HL-60 (cell line): ENCODE data around the gene USH1C.

Source experiments
- DNase-seq, 2 experiments: peaks; one replicate each; pipeline ENCODE4 v3.0.0-alpha.2; 2010 to 2020; ENCODE audit warnings: low read depth in 1 of 2, low spot score in 1 of 2
- H3K27ac ChIP-seq: fragments of 250-450 bp; sonication (Bioruptor Pico); replicated peaks from 2 replicates; pipeline ENCODE4 v1.5.1; 2020; ENCODE audit warnings: mild to moderate bottlenecking, moderate library complexity
- H3K27me3 ChIP-seq: fragments of 250-450 bp; sonication (Bioruptor Pico); 2 replicates; pipeline ENCODE4 v1.5.1; 2021; ENCODE audit warnings: mild to moderate bottlenecking, moderate library complexity; ENCODE audit not compliant: insufficient read depth, poor library complexity, severe bottlenecking
- H3K4me3 ChIP-seq: replicated peaks from 2 replicates; pipeline ENCODE4 v1.5.1; 2011; ENCODE audit warnings: mild to moderate bottlenecking, control low read depth, low read length; ENCODE audit not compliant: insufficient read depth
- GABPA ChIP-seq: IDR thresholded peaks from 2 replicates; pipeline ENCODE4 v1.6.1; 2012; ENCODE audit warnings: low read depth
- POLR2AphosphoS5 ChIP-seq: IDR thresholded peaks from 2 replicates; pipeline ENCODE4 v1.6.1; 2012; ENCODE audit warnings: low read depth
- SPI1 ChIP-seq: IDR thresholded peaks from 2 replicates; pipeline ENCODE4 v1.6.1; 2012; ENCODE audit warnings: low read depth, mild to moderate bottlenecking, borderline replicate concordance
- TF ChIP-seq, protein P1 (sequence below): IDR thresholded peaks from 2 replicates; pipeline ENCODE4 v1.6.1; 2012; ENCODE audit warnings: low read depth; ENCODE audit not compliant: insufficient replicate concordance
- TF ChIP-seq, protein P2 (sequence below): IDR thresholded peaks from one replicate; pipeline ENCODE4 v1.5.1; 2011; ENCODE audit warnings: low read length, control low read depth, inconsistent platforms; ENCODE audit not compliant: insufficient read depth

Gene USH1C

DNA sequence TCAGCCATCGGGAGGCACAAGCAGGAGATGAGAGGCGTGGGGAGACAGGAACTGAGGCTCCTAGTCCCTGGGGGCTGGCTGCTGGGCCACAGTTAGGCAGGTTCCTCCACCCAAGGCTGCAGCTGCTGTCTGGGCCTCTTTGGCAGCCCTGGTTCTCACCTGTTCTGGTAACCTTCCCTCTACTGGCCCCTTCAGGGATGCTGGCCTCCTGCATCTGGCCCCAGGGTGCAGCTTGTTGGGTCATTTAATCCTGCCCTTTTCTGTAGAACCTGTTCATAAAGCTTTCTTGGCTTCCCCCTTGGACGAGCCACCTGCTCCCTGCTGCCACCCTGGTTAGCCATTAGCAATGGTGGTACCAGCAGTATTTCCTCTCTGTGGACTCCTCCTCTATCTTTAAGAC, 5.5 kb downstream of the USH1C start:
- TF ChIP-seq GABPA (no peak), SPI1 (no peak), POLR2AphosphoS5 (no peak)
- TF ChIP-seq, protein P1, sequence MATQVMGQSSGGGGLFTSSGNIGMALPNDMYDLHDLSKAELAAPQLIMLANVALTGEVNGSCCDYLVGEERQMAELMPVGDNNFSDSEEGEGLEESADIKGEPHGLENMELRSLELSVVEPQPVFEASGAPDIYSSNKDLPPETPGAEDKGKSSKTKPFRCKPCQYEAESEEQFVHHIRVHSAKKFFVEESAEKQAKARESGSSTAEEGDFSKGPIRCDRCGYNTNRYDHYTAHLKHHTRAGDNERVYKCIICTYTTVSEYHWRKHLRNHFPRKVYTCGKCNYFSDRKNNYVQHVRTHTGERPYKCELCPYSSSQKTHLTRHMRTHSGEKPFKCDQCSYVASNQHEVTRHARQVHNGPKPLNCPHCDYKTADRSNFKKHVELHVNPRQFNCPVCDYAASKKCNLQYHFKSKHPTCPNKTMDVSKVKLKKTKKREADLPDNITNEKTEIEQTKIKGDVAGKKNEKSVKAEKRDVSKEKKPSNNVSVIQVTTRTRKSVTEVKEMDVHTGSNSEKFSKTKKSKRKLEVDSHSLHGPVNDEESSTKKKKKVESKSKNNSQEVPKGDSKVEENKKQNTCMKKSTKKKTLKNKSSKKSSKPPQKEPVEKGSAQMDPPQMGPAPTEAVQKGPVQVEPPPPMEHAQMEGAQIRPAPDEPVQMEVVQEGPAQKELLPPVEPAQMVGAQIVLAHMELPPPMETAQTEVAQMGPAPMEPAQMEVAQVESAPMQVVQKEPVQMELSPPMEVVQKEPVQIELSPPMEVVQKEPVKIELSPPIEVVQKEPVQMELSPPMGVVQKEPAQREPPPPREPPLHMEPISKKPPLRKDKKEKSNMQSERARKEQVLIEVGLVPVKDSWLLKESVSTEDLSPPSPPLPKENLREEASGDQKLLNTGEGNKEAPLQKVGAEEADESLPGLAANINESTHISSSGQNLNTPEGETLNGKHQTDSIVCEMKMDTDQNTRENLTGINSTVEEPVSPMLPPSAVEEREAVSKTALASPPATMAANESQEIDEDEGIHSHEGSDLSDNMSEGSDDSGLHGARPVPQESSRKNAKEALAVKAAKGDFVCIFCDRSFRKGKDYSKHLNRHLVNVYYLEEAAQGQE = no peak
- TF ChIP-seq, protein P2, sequence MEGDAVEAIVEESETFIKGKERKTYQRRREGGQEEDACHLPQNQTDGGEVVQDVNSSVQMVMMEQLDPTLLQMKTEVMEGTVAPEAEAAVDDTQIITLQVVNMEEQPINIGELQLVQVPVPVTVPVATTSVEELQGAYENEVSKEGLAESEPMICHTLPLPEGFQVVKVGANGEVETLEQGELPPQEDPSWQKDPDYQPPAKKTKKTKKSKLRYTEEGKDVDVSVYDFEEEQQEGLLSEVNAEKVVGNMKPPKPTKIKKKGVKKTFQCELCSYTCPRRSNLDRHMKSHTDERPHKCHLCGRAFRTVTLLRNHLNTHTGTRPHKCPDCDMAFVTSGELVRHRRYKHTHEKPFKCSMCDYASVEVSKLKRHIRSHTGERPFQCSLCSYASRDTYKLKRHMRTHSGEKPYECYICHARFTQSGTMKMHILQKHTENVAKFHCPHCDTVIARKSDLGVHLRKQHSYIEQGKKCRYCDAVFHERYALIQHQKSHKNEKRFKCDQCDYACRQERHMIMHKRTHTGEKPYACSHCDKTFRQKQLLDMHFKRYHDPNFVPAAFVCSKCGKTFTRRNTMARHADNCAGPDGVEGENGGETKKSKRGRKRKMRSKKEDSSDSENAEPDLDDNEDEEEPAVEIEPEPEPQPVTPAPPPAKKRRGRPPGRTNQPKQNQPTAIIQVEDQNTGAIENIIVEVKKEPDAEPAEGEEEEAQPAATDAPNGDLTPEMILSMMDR = no peak
- Histone ChIP-seq H3K27me3 (peaks cover 12% of the 10 kb centered on the region), H3K4me3 (no peak overlapping the region), H3K27ac (no peak overlapping the region)
- no peak for DNase-seq

DNA sequence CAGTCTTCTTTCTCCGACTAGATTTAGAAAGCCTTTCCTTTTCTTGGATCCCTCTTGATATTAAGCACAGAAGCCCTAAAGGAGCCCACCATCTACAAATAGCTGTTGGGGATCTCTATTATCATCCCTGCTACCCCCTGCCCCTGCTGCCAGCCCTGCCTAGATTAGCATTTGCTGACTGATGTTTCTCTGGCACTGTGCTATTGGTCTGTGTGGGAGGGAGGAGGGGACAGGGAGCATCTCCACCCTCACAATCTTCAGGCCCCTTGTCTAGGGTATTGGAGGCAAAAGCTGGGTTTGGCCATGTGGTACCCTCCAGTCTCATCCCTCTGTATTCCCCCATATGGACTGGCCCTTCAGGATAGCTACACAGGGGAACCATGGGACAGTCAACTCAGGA, 6.2 kb downstream of the USH1C start:
- Histone ChIP-seq H3K27me3 (peaks cover 7% of the 10 kb centered on the region), H3K27ac (no peak overlapping the region), H3K4me3 (no peak overlapping the region)
- no peak for DNase-seq
- TF ChIP-seq GABPA = no peak
- no peak for TF ChIP-seq POLR2AphosphoS5
- no peak for TF ChIP-seq SPI1

DNA sequence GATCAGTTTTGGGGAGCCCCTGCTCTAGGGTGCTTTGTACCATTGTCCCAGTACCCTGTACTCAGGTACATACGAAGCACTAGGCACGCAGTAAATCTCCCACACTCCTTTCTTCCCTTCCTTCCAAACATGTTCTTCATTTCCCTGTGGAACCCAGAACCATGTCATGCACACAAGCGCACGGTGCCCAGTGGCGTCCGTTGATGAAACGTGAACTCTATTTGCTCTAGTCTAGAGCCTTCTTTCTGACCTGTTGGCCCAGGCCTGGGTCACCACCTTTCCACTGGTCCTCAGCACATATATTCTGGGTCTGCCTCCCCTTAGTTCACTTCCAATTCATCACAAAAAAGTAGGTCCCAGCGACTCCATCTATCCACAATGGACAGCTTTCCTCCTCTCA, 7.0 kb downstream of the USH1C start:
- H3K27ac ChIP-seq = no peak overlapping the region
- DNase-seq = no peak
- no peak overlapping the region for H3K4me3 ChIP-seq
- TF ChIP-seq GABPA = no peak
- TF ChIP-seq, protein P1 = no peak
- TF ChIP-seq SPI1 = no peak
- no peak for TF ChIP-seq POLR2AphosphoS5
- TF ChIP-seq, protein P2 = no peak
- H3K27me3 ChIP-seq = peaks cover 7% of the 10 kb centered on the region

DNA sequence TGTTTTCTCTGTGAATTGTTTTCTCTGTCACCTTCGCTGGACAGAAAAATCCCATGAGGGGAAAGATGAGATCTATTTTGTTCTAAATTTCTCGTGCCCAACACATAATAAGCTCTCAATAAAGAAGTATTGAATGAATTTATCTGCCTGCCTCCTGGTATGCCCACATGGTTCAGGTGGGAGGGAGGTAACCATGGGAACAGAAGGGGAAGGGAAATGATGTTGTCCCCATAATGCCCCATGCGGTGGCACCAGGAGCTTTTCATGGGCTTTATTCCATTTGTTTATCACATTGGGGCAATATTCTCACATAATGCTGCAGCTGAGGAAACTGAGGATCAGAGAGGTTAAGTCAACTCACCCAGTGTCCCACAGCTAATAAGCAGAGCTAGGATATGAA, 8.7 kb downstream of the USH1C start:
- H3K27me3 ChIP-seq = peaks cover 7% of the 10 kb centered on the region

More for the DNA sequence above, 8.7 kb downstream of the USH1C start:
- no peak for DNase-seq
- Histone ChIP-seq H3K4me3 (no peak overlapping the region), H3K27ac (no peak overlapping the region)
- TF ChIP-seq SPI1 = no peak
- TF ChIP-seq, protein P1 = no peak
- TF ChIP-seq, protein P2 = no peak
- no peak for TF ChIP-seq POLR2AphosphoS5
- no peak for TF ChIP-seq GABPA
